Stimulated activated CD8-positive, alpha-beta memory T cell treated with anti-CD3 and anti-CD28 coated beads, Interleukin-7, amount 100 ng/mL, for 1 hour (primary cell): ENCODE results near the gene KRTAP5-9.
"Not testable (repeated sequence)": the region's sequence is repeated elsewhere in the genome, so short reads cannot be mapped to it uniquely, and the experiment has no call there.

Experiments used
- DNase-seq, 2 donors: peaks; one replicate each; pipeline ENCODE4 v3.0.0-alpha.2; 2020; ENCODE audit warnings: low read depth in 2 of 2

Gene KRTAP5-9

GRCh38 chr11:71548120-71548519 lies at the start of gene KRTAP5-9:
Gene KRTAP5-9, plus strand, starts transcription at chr11:71548420. Its CDS starts 238 bp downstream, at chr11:71548658.
- DNase-seq, result no peak

- no peak for DNase-seq
Observed at GRCh38 chr11:71499125-71499524, 49.1 kb upstream of the KRTAP5-9 start.

GRCh38 chr11:71499546-71499945 lies 48.7 kb upstream of the KRTAP5-9 start:
- no peak for DNase-seq

GRCh38 chr11:71500601-71501021 lies 47.6 kb upstream of the KRTAP5-9 start:
- DNase-seq, result no peak

GRCh38 chr11:71501071-71501985 lies 46.9 kb upstream of the KRTAP5-9 start:
- DNase-seq, result no peak

- DNase-seq, result no peak
Observed at GRCh38 chr11:71502026-71502425, 46.2 kb upstream of the KRTAP5-9 start.

GRCh38 chr11:71502871-71503435 lies 45.3 kb upstream of the KRTAP5-9 start:
- no peak for DNase-seq

- no peak for DNase-seq
Observed at GRCh38 chr11:71504531-71504930, 43.7 kb upstream of the KRTAP5-9 start.

GRCh38 chr11:71505001-71505400 lies 43.2 kb upstream of the KRTAP5-9 start:
- no peak for DNase-seq

- DNase-seq, result no peak
Observed at GRCh38 chr11:71505781-71506180, 42.4 kb upstream of the KRTAP5-9 start.

GRCh38 chr11:71507102-71507501 lies 41.1 kb upstream of the KRTAP5-9 start:
- no peak for DNase-seq

GRCh38 chr11:71518506-71519471 lies 29.4 kb upstream of the KRTAP5-9 start:
- DNase-seq, result no peak

GRCh38 chr11:71519546-71519945 lies 28.7 kb upstream of the KRTAP5-9 start:
- DNase-seq, result no peak

- DNase-seq, result no peak
Observed at GRCh38 chr11:71525188-71525937, 22.9 kb upstream of the KRTAP5-9 start.

GRCh38 chr11:71525938-71526495 lies 22.2 kb upstream of the KRTAP5-9 start:
- no peak for DNase-seq

GRCh38 chr11:71526796-71527575 lies 21.2 kb upstream of the KRTAP5-9 start, which contains the start of gene KRTAP5-7:
Gene KRTAP5-7, plus strand, starts transcription at chr11:71527267. Its CDS starts 34 bp downstream, at chr11:71527301.
- DNase-seq, result not testable (repeated sequence)

- no peak for DNase-seq
Observed at GRCh38 chr11:71527576-71528210, 20.5 kb upstream of the KRTAP5-9 start.

GRCh38 chr11:71530602-71531001 lies 17.6 kb upstream of the KRTAP5-9 start:
- no peak for DNase-seq

- no peak for DNase-seq
Observed at GRCh38 chr11:71532036-71532610, 16.1 kb upstream of the KRTAP5-9 start.
